ENCODE results near the gene SOCS4.
"Not testable (repeated sequence)": the region's sequence is repeated elsewhere in the genome, so short reads cannot be mapped to it uniquely, and the experiment has no call there.

The SOCS4 gene

DNA sequence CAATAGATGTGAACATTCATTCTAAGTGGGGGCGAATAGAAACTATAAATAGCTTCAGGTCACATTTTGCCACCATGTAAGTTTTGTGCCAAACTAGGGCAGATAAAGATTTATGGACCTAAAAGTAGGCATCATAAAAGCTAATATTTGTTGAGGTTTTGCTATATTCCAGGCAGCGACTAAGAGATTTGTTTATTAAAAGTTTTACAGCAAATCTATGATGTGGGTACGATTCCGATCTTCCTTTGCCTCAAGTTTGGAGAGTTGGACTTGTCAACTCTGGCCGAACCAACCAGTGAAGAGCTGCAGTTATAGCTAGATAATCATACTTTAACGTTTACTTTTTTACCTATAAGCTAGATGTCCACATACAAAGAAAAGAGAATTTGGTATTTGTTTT is 26.0 kb downstream of the SOCS4 start:
- TF ChIP-seq TAF1 (IDR thresholded peaks at IDR 0.05; ENCODE audit: borderline replicate concordance, low read depth, low read length): no peak
- no peak for TF ChIP-seq POLR2A (IDR thresholded peaks at IDR 0.05; ENCODE audit: low read depth, low read length)
- 0 out of 2 replicates have a peak, but pooled peaks have one; percentile 11 for TF ChIP-seq POLR2AphosphoS5 (IDR thresholded peaks at IDR 0.05; ENCODE audit: low read depth, low read length)
- FAIRE-seq: no peak
- no peak for DNase-seq (ENCODE audit: insufficient read length)

DNA sequence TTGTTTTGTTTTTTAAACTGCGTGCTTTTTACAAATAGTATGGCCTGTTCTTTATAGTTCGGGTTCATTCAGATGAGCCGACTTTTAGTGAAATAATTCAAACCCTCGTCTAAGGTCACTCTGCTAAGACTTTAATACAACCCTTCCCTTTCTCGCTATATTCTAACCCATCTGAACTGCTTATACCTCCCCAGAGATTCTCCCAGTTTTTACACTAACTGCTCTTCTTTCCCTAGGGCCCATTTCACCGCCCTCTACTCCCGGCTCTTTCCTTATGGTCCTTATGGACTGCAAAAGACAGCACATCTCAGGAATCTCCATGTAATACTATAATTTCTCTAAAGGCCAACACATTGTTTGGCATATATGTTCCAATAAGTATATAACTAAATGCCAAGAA is 26.5 kb downstream of the SOCS4 start:
- TF ChIP-seq POLR2AphosphoS5 (IDR thresholded peaks at IDR 0.05; ENCODE audit: low read depth, low read length): no peak
- TF ChIP-seq TAF1 (IDR thresholded peaks at IDR 0.05; ENCODE audit: borderline replicate concordance, low read depth, low read length): no peak
- FAIRE-seq: no peak
- DNase-seq (ENCODE audit: insufficient read length): no peak

DNA sequence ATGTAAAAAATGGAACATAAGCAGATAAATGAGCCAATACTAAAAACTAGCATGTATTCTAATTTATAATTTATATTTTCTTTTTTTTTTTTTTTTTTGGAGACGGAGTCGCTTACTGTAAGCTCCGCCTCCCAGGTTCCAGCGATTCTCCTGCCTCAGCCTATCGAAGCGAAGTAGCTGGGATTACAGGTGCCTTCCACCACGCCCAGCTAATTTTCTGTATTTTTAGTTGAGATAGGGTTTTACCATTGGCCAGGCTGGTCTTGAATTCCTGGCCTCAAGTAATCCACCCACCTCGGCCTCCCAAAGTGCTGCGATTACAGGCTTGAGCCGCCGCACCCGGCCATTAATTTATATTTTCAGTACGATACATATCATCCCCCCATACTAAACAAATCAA is 27.1 kb downstream of the SOCS4 start:
- no peak for FAIRE-seq
- DNase-seq (ENCODE audit: insufficient read length): no peak

DNA sequence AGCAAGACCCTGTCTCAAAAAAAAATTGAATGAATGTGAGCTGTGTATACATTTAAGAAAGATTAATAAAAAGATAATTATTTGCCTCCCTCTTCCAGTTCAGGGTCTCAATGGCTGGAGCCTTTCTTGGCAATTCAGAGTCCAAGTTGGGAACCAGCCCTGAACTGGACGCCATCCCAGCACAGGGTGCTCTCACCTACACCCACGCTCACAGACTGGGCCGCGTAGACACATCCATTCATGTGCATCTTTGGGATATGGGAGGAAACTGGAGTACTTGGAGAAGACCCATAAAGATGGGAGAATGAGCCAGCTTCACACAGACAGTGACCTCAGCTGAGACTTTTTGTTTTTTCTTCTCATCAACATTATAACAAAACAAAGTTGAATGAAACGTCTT is 30.9 kb downstream of the SOCS4 start:
- DNase-seq (ENCODE audit: insufficient read length): no peak
- TF ChIP-seq POLR2AphosphoS5 (IDR thresholded peaks at IDR 0.05; ENCODE audit: low read depth, low read length) (no peak), TAF1 (IDR thresholded peaks at IDR 0.05; ENCODE audit: borderline replicate concordance, low read depth, low read length) (no peak), POLR2A (IDR thresholded peaks at IDR 0.05; ENCODE audit: low read depth, low read length) (no peak)
- no peak for FAIRE-seq

More for the DNA sequence above, 27.1 kb downstream of the SOCS4 start:
- TF ChIP-seq POLR2A (IDR thresholded peaks at IDR 0.05; ENCODE audit: low read depth, low read length) (no peak; the same call in 1 of the 2 replicates), TAF1 (IDR thresholded peaks at IDR 0.05; ENCODE audit: borderline replicate concordance, low read depth, low read length) (no peak), POLR2AphosphoS5 (IDR thresholded peaks at IDR 0.05; ENCODE audit: low read depth, low read length) (no peak)

DNA sequence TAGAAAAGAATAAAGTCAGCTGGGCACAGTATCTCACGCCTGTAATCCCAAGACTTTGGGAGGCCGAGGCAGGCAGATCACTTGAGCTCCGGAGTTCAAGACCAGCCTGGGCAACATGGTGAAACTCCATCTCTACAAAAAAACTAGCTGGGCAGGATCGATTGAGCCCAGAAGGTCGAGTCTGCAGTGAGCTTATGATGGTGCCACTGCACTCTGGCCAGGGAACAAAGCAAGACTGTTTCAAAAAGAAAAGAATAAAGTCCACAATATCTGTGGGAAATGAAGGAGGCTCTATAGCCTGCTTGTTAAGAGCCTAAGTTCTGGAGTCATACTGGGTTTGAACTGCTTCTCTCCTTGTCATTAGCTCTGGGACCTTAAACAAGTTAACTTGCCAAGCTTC is 32.3 kb downstream of the SOCS4 start:
- DNase-seq (ENCODE audit: insufficient read length): no peak
- TF ChIP-seq POLR2A (IDR thresholded peaks at IDR 0.05; ENCODE audit: low read depth, low read length) (peak; percentile 25; the same call in 1 of the 2 replicates), TAF1 (IDR thresholded peaks at IDR 0.05; ENCODE audit: borderline replicate concordance, low read depth, low read length) (no peak)
- no peak for FAIRE-seq

DNA sequence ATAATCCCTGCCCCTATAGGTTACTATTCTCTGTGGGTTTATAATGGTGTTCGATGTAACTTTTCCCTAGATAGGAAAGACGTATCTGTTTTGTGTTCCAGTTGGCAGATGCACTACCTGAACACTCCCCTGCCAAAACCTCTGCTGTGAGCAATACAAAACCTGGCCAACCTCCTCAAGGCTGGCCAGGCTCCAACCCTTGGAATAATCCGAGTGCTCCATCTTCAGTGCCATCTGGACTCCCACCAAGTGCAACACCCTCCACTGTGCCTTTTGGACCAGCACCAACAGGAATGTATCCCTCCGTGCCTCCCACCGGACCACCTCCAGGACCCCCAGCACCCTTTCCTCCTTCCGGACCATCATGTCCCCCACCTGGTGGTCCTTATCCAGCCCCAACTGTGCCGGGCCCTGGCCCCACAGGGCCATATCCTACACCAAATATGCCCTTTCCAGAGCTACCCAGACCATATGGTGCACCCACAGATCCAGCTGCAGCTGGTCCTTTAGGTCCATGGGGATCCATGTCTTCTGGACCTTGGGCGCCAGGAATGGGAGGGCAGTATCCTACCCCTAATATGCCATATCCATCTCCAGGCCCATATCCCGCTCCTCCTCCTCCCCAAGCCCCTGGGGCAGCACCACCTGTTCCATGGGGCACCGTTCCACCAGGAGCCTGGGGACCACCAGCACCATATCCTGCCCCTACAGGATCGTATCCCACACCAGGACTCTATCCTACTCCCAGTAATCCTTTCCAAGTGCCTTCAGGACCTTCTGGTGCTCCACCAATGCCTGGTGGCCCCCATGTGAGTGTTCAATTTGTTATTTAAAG is 35.7 kb downstream of the SOCS4 start:
- TF ChIP-seq POLR2AphosphoS5 (IDR thresholded peaks at IDR 0.05; ENCODE audit: low read depth, low read length) (no peak), TAF1 (IDR thresholded peaks at IDR 0.05; ENCODE audit: borderline replicate concordance, low read depth, low read length) (no peak), POLR2A (IDR thresholded peaks at IDR 0.05; ENCODE audit: low read depth, low read length) (no peak)
- no peak for FAIRE-seq
- DNase-seq (ENCODE audit: insufficient read length): no peak

DNA sequence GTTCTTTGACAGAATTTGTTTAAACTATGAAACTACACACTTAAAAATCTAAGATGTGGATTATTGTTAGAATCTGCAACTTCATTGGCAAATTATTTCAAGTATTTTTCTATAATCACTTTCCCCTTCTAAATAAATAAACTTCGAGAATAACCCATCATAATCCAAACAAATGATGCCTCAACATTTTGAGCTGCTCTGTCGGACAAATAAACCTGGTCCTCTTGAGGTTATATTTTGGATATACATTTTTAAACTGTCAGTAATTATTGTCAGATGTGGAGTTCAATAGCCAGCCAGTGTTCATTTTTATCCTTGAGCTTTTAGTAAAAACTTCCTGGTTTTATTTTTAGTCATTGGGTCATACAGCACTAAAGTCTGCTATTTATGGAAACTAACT is 37.9 kb downstream of the SOCS4 start:
- not testable (repeated sequence) for DNase-seq (ENCODE audit: insufficient read length); FAIRE-seq

DNA sequence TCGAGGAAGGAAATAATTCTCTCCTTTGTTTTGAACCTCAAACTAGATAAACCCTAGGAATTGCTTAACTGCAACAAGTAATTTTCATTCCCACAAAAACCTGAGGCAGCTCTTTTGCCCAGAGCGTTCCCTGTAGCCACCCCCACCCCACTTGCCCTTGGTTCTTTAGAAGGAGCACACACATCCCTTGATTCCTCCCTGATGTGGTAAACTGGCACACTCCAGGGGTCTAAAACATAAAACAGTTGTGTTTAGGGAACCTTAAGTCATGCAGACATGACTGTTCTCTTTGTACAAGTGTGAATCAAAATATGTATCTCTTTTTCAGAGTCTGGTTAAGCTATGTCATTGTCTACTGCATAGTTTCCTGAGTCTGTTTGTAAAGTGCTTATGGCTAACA is 38.4 kb downstream of the SOCS4 start:
- DNase-seq (ENCODE audit: insufficient read length) (no peak), FAIRE-seq (peak; percentile 30)
- TF ChIP-seq TAF1 (IDR thresholded peaks at IDR 0.05; ENCODE audit: borderline replicate concordance, low read depth, low read length): no peak
- TF ChIP-seq POLR2AphosphoS5 (IDR thresholded peaks at IDR 0.05; ENCODE audit: low read depth, low read length): peak; percentile 54
- peak; percentile 31; the same call in 1 of the 2 replicates for TF ChIP-seq POLR2A (IDR thresholded peaks at IDR 0.05; ENCODE audit: low read depth, low read length)

DNA sequence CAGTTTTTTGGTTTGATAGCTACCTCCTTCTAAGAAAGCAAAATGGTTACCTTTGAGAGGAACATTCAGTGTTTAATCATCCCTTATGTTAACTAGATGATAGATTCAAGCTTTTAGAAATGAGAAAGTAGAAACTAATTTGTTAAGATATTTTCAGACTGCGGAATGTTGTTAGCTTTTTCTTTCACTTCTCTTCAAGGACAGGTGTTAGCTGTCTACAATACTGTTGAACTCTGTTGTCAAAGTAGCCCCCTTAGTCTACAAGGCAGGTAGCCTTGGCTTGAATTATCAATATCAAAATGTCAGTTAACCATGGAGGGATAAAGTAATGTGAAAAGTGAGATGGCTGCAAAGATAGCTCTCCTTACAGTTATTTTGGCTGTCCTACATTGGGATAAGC is 39.2 kb downstream of the SOCS4 start:
- TF ChIP-seq POLR2A (IDR thresholded peaks at IDR 0.05; ENCODE audit: low read depth, low read length): no peak
- no peak for TF ChIP-seq POLR2AphosphoS5 (IDR thresholded peaks at IDR 0.05; ENCODE audit: low read depth, low read length)
- TF ChIP-seq TAF1 (IDR thresholded peaks at IDR 0.05; ENCODE audit: borderline replicate concordance, low read depth, low read length): no peak
- no peak for DNase-seq (ENCODE audit: insufficient read length)
- peak; percentile 65 for FAIRE-seq

DNA sequence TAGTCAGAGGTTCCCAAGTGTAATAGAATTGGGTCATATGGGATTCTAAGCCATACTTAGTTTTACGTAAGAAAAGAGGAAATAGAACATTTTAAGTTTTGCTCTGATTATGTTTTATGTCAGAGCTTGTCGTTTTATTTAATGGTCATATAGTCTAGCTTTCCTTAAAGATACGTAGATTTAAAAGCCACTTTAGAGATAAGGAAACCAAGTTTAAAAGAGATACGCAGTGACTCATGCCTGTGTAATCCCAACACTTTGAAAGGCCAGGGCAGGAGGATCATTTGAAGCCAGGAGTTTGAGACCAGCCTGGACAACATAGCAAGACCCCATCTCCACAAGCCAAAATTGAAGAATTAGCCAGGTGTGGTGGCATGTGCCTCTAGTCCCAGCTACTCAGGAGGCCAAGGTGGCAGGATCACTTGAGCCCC is 44.0 kb downstream of the SOCS4 start:
- DNase-seq (ENCODE audit: insufficient read length) (no peak), FAIRE-seq (no peak)
- TF ChIP-seq POLR2A (IDR thresholded peaks at IDR 0.05; ENCODE audit: low read depth, low read length) (no peak), TAF1 (IDR thresholded peaks at IDR 0.05; ENCODE audit: borderline replicate concordance, low read depth, low read length) (no peak), POLR2AphosphoS5 (IDR thresholded peaks at IDR 0.05; ENCODE audit: low read depth, low read length) (no peak)

DNA sequence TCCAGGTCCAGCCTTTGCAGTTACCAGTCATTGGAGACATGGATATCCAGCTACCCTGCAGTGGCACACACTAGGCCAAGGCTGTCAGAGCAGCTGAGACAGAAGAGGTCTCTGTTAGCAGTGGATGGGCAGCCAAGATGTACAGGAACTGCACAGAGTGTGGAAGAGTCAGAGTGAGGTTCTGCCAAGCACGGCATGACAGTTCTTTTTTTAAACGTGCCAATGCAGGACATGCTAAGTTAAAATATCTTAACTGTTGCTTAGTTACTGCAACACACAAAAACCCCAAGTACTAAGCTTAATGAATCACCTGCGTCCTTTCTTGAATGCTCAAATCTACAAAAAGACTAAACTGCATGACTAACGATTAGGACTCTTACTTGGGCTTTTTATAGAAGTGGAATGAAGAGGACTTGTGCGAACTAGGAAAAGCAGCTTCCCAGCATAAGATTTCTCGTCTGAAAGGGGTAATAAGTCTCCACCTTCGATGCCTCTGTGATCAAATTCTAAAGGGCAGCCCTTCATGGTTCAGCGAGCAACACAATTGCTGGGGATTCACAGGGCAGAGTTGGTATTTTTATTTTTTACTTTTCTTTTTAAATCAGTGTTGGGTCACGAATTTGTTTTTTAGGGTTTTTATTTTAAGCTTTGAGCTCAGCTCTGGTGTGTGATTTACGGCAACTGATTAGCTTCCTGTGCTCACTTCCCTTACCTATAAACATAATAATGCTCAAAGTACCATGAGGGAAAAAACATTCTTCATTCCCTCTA is 45.0 kb downstream of the SOCS4 start:
- peak; percentile 90 for FAIRE-seq

DNA sequence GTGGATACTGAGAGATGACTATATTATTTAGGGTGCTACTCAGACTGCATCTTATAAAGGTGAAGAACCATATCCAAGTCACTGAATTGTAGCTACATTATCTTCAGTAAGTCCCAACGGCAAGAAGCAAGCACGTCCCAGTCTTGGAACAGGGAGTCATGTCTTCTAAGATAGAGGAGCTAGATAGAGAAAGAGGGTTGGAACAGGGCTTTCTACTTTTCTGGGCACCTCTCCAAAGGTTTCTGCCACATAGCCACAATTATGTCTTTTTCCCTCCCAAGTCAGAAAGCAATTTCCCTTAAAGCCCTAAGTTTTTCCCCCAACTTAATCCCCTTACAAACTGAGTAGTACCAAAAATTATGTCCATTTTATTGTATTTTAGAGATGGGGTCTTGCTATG is 46.8 kb downstream of the SOCS4 start:
- FAIRE-seq (no peak), DNase-seq (ENCODE audit: insufficient read length) (no peak)
- no peak for TF ChIP-seq POLR2AphosphoS5 (IDR thresholded peaks at IDR 0.05; ENCODE audit: low read depth, low read length)
- no peak for TF ChIP-seq POLR2A (IDR thresholded peaks at IDR 0.05; ENCODE audit: low read depth, low read length)
- no peak for TF ChIP-seq TAF1 (IDR thresholded peaks at IDR 0.05; ENCODE audit: borderline replicate concordance, low read depth, low read length)

More for the DNA sequence above, 45.0 kb downstream of the SOCS4 start:
- TF ChIP-seq TAF1 (IDR thresholded peaks at IDR 0.05; ENCODE audit: borderline replicate concordance, low read depth, low read length) (no peak), POLR2AphosphoS5 (IDR thresholded peaks at IDR 0.05; ENCODE audit: low read depth, low read length) (peak; percentile 51; the same call in 1 of the 2 replicates), POLR2A (IDR thresholded peaks at IDR 0.05; ENCODE audit: low read depth, low read length) (peak; percentile 53)
- DNase-seq (ENCODE audit: insufficient read length): no peak

All from GM12892 (cell line).